Upper lobe of left lung (tissue), 4 donors: ENCODE results near the gene GLIPR2.

Source experiments
- CTCF ChIP-seq, 6 experiments: fragments of 450-650 bp in 4 of 6; fragments of 200-600 bp in 2 of 6; sonication (generic) in 2 of 6; IDR thresholded peaks; one replicate each; pipeline ENCODE4 v1.5.1; 2016 to 2019; ENCODE audit warnings: antibody characterized with exemption in 6 of 6
- EP300 ChIP-seq, 4 donors: sonication (generic); formaldehyde crosslinking; IDR thresholded peaks; one replicate each; pipeline ENCODE4 v1.5.1; 2017; ENCODE audit warnings: antibody characterized with exemption in 4 of 4, control low read depth in 2 of 4
- POLR2A ChIP-seq, 4 donors: fragments of 450-650 bp; IDR thresholded peaks; one replicate each; pipeline ENCODE4 v1.5.1; 2016 to 2017; ENCODE audit warnings: antibody characterized with exemption in 4 of 4, mild to moderate bottlenecking in 2 of 4
- POLR2AphosphoS5 ChIP-seq, 2 donors: sonication (generic); formaldehyde crosslinking; IDR thresholded peaks; one replicate each; pipeline ENCODE4 v1.5.1; 2017; ENCODE audit warnings: antibody characterized with exemption in 2 of 2

- TF ChIP-seq CTCF (IDR thresholded peaks at IDR 0.05) (no peak), POLR2AphosphoS5 (IDR thresholded peaks at IDR 0.05) (no peak), POLR2A (IDR thresholded peaks at IDR 0.05) (no peak), EP300 (IDR thresholded peaks at IDR 0.05) (no peak)
Measured at GRCh38 chr9:36135741-36136271, 727 bp upstream of the GLIPR2 start.
